Chondrocyte (in vitro differentiated cells): ENCODE data around the gene HES5. TPM values are rescaled to one million over a fixed set of nuclear protein-coding genes. Genes with fewer than 3 reads are reported as not detected.
A peak's percentile ranks its signal among the peaks of the same experiment; 100 is the strongest.

Source experiments
- DNase-seq: peaks from one replicate; pipeline ENCODE4 v3.0.0; 2021; ENCODE audit warnings: mixed read lengths, low spot score
- H3K27ac Mint-ChIP-seq: one replicate; pipeline ENCODE4 v1.8.0; 2021; ENCODE audit warnings: mild to moderate bottlenecking, moderate library complexity, mixed read lengths; ENCODE audit not compliant: unreplicated experiment
- H3K27me3 Mint-ChIP-seq: 2 replicates; pipeline ENCODE4 v1.8.0; 2021; ENCODE audit warnings: low read depth, mixed read lengths
- H3K36me3 Mint-ChIP-seq: 2 replicates; pipeline ENCODE4 v1.8.0; 2021; ENCODE audit warnings: low read depth, mixed read lengths
- H3K4me1 Mint-ChIP-seq: 2 replicates; pipeline ENCODE4 v1.8.0; 2021; ENCODE audit warnings: low read depth, mild to moderate bottlenecking, mixed read lengths
- H3K4me3 Mint-ChIP-seq: one replicate; pipeline ENCODE4 v1.8.0; 2021; ENCODE audit warnings: mild to moderate bottlenecking, moderate library complexity, mixed read lengths; ENCODE audit not compliant: unreplicated experiment
- H3K9me3 Mint-ChIP-seq: 2 replicates; pipeline ENCODE4 v1.8.0; 2021; ENCODE audit warnings: low read depth, mixed read lengths
- CTCF ChIP-seq: fragments of 200-600 bp; sonication (generic); IDR thresholded peaks from 2 replicates; pipeline ENCODE4 v1.5.0; 2021; ENCODE audit warnings: antibody characterized with exemption, mild to moderate bottlenecking, moderate library complexity
- total RNA-seq: library from RNA; stranded (reverse); gene quantifications from 3 replicates; pipeline ENCODE4 v1.2.1, GENCODE V29; 2021

HES5 gene
- total RNA-seq, 1 donor from 2014 or later: not detected

- Mint-ChIP-seq H3K4me3 (peak overlapping the region; percentile 63), H3K36me3 (no peaks in the 10 kb centered on the region), H3K4me1 (peaks cover 6% of the 10 kb centered on the region), H3K9me3 (no peaks in the 10 kb centered on the region), H3K27me3 (no peaks in the 10 kb centered on the region), H3K27ac (no peak overlapping the region)
- DNase-seq: no peak
- peak; percentile 38 for TF ChIP-seq CTCF
Observed at GRCh38 chr1:2546515-2547209, 16.6 kb upstream of the HES5 start.

GRCh38 chr1:2545754-2546514 is 15.9 kb upstream of the HES5 start:
- DNase-seq: no peak
- Mint-ChIP-seq H3K27me3 (no peaks in the 10 kb centered on the region), H3K9me3 (no peaks in the 10 kb centered on the region), H3K36me3 (no peaks in the 10 kb centered on the region), H3K4me3 (no peak overlapping the region), H3K27ac (peak overlapping the region; percentile 12), H3K4me1 (peaks cover 6% of the 10 kb centered on the region)
- no peak for TF ChIP-seq CTCF

GRCh38 chr1:2544875-2545640 is 15.0 kb upstream of the HES5 start:
- peak overlapping the region; percentile 12 for H3K27ac Mint-ChIP-seq
- H3K9me3 Mint-ChIP-seq: no peaks in the 10 kb centered on the region
- H3K36me3 Mint-ChIP-seq: no peaks in the 10 kb centered on the region
- peaks cover 6% of the 10 kb centered on the region for H3K4me1 Mint-ChIP-seq
- H3K4me3 Mint-ChIP-seq: no peak overlapping the region
- no peak for TF ChIP-seq CTCF
- H3K27me3 Mint-ChIP-seq: no peaks in the 10 kb centered on the region
- no peak for DNase-seq

- no peaks in the 10 kb centered on the region for H3K27me3 Mint-ChIP-seq
- DNase-seq: no peak
- TF ChIP-seq CTCF: no peak
- H3K4me3 Mint-ChIP-seq: no peak overlapping the region
- H3K27ac Mint-ChIP-seq: no peak overlapping the region
- no peaks in the 10 kb centered on the region for H3K36me3 Mint-ChIP-seq
- peaks cover 6% of the 10 kb centered on the region for H3K4me1 Mint-ChIP-seq
- H3K9me3 Mint-ChIP-seq: no peaks in the 10 kb centered on the region
Observed at GRCh38 chr1:2544093-2544874, 14.2 kb upstream of the HES5 start.
